ENCODE measurements around the gene KCNA10.

Gene KCNA10

DNA sequence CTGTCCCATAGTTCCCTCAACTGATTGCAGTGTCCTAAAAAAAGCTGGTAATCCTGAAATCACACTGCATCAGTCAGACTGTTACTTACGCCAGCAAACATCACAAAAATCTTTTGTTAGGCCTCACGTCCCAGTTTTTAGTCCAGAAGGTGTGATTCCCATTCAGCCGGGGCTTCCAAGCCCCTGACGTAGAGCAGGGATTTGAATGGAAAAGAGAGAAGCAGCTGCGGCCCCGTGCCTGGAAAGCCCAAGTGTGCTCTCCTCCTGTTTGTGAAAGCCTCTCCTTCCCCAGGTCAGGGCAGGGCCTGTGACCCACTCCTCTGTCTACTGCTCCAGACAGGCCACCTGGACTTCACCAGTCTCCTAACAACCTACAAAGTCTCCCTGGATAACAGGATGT is 20.7 kb downstream of the KCNA10 start:
- DNase-seq (ENCODE audit: low read depth), result no peak

- peak; percentile 42 for DNase-seq (ENCODE audit: low read depth)
Observed at GRCh38 chr1:110495926-110496600, 22.9 kb downstream of the KCNA10 start.

DNA sequence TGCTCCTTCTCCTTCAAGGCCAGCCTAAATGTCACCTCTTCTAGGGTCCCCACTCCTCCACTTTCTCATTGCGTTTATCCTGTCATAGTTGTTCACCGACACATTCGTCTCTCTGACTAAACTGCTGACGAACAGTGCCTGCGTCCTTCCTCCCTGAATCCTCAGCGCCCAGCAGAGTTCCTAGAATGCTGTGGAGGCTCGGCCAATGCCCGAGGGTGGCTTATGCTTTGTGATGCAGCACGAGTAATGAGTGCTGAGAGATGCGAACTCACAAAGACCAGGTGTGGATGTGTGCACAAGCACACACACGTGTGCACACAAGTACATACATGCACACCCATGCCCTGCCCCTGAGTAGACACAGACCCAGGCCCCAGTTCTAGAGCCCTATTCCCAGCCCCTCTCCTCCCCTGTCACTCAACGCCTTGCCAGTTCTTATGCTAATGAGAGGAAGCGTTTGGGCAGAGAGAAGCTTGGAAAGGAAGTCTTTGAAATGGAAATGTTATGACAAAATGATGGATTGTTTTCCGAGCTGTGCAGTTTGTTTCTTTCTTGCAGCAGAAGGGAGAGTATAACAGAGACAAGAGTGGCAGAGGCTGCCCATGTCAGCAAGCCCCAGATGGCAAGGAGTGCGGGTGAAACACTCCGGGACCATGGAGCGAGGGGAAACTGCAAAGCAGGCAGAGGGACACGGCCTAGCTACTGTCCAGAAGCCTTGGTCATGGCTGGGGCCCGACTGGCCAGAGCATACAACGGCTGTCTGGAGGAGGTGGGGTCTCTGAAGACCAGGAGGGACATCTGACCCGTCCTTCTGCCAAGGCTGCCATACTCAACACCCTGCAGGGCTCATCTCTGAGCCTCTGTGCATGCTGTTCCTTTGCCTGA is 24.2 kb downstream of the KCNA10 start:
- no peak for DNase-seq (ENCODE audit: low read depth)

GRCh38 chr1:110494036-110494435 is 24.9 kb downstream of the KCNA10 start:
- DNase-seq (ENCODE audit: low read depth), result no peak

DNA sequence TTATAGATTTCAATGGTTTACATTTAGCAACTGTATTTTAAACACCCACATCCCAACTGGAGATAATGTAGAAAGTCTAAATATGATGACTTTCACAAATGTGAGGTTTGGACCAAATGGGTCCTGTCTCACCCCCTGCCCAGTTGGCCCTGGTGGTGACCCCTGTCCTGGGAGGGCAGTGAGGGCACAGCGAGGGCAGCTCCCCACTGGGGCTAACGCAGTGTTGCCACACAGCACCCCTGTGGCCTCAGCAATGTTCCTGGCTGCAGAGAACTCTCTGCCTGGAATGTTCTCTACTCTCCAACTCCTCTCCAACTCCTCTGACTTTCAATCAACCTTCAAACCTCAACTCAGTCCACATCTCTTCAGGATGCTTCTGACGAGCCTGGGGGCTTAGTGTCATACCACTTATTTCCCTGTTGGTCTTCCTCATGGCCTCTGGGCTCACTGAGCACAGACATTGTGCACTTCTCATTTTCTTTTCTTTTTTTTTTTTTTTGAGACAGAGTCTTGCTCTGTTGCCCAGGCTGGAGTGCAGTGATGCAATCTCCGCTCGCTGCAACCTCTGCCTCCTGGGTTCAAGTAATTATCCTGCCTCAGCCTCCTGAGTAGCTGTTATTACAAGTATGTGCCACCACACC is 25.8 kb downstream of the KCNA10 start:
- DNase-seq (ENCODE audit: low read depth), result no peak

- no peak for DNase-seq (ENCODE audit: low read depth)
Observed at GRCh38 chr1:110492573-110492972, 26.4 kb downstream of the KCNA10 start.

GRCh38 chr1:110490791-110491451 is 28.1 kb downstream of the KCNA10 start:
- DNase-seq (ENCODE audit: low read depth), result no peak

GRCh38 chr1:110489973-110490542 is 28.9 kb downstream of the KCNA10 start:
- no peak for DNase-seq (ENCODE audit: low read depth)

- DNase-seq (ENCODE audit: low read depth), result no peak
Observed at GRCh38 chr1:110489406-110489805, 29.6 kb downstream of the KCNA10 start.

DNA sequence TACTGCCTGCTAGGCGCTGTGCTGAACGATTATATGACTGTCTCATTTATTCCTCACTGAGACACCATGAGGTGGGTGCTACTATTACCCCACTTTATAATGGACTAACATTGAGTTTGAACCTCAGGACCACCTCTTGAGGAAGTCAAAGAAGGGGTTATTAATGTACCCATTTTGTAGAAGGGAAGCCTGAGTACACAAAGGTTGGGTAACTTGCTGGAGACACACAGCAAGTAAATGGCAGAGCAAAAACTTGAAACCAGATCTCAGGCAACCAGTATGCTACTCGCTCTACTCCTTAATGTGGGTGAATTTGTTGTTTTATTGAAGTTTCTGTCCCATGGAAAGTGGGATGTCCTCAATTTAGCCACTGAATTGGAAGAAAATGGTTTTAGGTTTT is 30.1 kb downstream of the KCNA10 start:
- DNase-seq (ENCODE audit: low read depth), result no peak

- no peak for DNase-seq (ENCODE audit: low read depth)
Observed at GRCh38 chr1:110488161-110488560, 30.8 kb downstream of the KCNA10 start.

GRCh38 chr1:110487726-110488125 is 31.2 kb downstream of the KCNA10 start:
- no peak for DNase-seq (ENCODE audit: low read depth)

GRCh38 chr1:110485725-110486124 is 33.2 kb downstream of the KCNA10 start:
- no peak for DNase-seq (ENCODE audit: low read depth)

GRCh38 chr1:110484801-110485200 is 34.2 kb downstream of the KCNA10 start:
- no peak for DNase-seq (ENCODE audit: low read depth)

DNA sequence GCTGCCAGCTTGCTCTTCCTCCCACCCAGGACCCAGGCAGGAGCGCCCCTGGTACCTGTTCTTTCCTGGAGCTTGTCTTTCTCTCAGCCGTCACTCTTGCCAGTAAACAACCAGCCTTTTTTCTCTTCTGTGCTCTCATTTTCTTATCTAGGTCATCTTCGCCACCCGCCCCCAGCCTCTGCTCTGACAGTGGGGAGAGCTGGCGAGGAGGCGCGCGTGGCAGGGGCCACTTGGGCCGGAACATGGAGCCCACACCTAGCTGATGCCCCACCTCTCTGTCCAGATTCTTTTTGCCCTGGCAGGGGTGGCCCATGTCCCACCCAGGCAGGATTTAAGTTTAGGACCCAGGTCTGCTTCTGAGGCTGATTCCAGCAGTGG is 35.7 kb downstream of the KCNA10 start:
- no peak for DNase-seq (ENCODE audit: low read depth)

GRCh38 chr1:110482662-110483307 is 36.2 kb downstream of the KCNA10 start:
- DNase-seq (ENCODE audit: low read depth), result no peak

DNA sequence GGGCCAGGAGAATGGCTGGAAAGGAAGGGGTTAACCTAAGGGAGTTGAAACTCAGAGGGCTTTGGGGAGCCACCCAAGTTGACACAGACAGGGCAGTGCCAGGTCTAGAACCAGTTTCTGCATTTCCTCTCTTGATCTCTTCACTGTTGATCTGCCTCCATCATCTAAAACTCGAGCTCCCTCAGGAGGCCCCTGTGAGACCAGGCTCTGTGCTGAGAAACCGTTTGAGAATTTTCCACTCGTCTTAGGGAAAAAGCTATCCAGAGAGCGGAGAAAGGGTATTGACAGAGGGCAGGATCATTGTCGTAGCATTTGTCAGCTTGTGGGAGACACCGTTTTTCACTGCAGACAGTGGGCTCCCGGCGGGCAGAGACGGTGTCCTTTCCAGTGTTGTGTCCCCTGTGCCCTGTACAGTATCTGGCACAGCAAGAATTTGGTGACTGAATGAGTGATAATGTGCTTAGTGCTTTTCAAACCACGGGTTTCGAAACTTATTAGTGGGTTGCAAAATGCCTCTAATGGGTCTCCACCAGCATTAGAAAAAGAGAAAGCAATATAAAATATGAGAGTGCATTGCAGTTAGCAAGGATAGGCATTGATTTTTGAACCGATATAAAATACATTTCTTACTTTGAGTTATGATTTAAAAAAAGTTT is 36.9 kb downstream of the KCNA10 start:
- DNase-seq (ENCODE audit: low read depth), result no peak

DNA sequence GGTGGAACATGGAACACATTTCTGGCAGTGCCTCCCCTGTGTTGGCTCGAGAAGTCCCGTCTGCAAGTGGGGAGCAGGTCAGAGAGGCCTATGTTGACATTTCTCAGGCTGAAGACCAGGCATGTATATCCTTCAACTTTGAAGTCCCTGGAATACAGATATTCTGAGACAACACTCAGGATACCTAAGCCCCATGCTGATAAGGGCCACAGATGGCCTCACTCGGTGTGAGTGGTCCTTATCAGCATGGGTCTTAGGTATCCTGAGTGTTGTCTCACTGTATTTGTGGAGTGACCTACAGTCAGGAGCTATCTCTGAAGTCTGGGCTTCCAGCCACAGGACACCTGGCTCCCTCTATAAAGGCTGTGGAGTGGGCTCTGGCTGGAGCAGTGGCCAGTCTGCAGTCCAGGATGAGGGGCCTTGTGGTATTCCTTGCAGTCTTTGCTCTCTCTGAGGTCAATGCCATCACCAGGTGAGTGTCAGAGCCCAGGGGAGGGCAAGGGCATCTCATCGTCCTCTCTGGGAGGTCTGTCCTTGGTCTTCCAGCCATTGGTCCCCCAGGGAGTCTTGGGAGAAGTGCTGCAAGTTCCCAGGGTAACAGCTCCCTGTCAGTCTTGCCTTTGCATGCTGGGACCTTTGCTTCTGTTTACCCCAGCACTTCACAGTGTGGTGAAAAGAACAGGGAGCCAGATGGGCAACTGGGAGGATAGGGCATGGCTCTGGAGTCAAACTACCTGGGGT is 38.4 kb downstream of the KCNA10 start:
- DNase-seq (ENCODE audit: low read depth), result no peak

GRCh38 chr1:110478886-110479285 is 40.1 kb downstream of the KCNA10 start:
- no peak for DNase-seq (ENCODE audit: low read depth)

DNA sequence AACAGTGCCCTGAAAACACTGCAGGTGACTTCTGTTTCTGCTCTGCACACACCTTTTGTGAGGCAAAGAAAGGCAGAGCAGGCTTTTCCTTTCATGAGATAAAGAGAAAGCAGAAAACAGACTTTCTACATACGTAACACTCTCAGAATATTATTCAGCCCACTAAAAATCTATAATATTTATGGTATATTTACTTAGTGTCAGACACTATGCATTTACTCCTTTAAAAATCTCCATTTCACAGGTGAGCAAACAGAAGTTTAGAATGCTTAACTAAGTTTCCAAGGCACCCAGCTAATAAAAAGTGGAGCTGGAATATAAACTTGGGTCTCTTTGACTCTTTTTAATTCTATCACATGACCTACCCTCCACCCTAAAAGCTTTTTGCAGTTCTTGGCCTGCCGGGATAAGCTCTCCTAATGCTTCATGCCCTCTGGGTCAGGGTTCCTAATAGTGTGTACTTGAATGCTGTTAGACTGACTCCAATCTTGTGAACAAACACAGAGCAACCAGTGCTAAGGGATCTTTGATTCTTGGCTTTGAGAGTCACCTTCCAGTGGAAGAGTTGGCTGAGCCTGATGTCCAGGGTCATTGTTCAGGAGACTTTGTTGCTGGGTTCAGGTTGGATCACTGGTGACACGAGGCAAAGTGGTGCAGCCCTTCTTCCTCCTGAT is 40.9 kb downstream of the KCNA10 start:
- no peak for DNase-seq (ENCODE audit: low read depth)
